Measurements from ENCODE around the gene ATP23. TPM values are rescaled to one million over a fixed set of nuclear protein-coding genes. Genes with fewer than 3 reads are reported as not detected.

Gene ATP23, protein sequence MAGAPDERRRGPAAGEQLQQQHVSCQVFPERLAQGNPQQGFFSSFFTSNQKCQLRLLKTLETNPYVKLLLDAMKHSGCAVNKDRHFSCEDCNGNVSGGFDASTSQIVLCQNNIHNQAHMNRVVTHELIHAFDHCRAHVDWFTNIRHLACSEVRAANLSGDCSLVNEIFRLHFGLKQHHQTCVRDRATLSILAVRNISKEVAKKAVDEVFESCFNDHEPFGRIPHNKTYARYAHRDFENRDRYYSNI
- total RNA-seq: 5.4 TPM
- long read RNA-seq, transcript ATP23-201 (6 exons, 1,245 nt): major isoform, 5 of 7 reads
- long read RNA-seq, partial matches to known transcripts: 0 of 7 reads
- long read RNA-seq, other reads (novel, unspliced or antisense): 2 of 7 reads

GRCh38 chr12:57941165-57941894 is at the start of gene ATP23:
ATP23 (plus strand) TSS chr12:57941567; CDS start chr12:57941702, 135 bp downstream.
- Histone ChIP-seq H3K36me3 (no peaks in the 10 kb centered on the region), H3K4me1 (peaks cover 23% of the 10 kb centered on the region), H3K4me3 (peak within 1 kb of the TSS; percentile 74), H3K27me3 (ENCODE audit: low read depth) (no peaks in the 10 kb centered on the region), H3K27ac (peak within 1 kb of the TSS; percentile 92), H3K9me3 (no peaks in the 10 kb centered on the region)
- peak; percentile 95 for DNase-seq
- no peak for TF ChIP-seq CTCF (IDR thresholded peaks at IDR 0.05)
- ATAC-seq: peak; percentile 96 to 97
- intact Hi-C loops (cut with DNase I): no loop called here

- Histone ChIP-seq H3K36me3 (no peaks in the 10 kb centered on the region), H3K9me3 (no peaks in the 10 kb centered on the region), H3K4me3 (no peak overlapping the region), H3K27ac (peak overlapping the region; percentile 98), H3K27me3 (ENCODE audit: low read depth) (no peaks in the 10 kb centered on the region), H3K4me1 (peaks cover 98% of the 10 kb centered on the region)
- no peak for ATAC-seq
- DNase-seq: no peak
- TF ChIP-seq CTCF (IDR thresholded peaks at IDR 0.05): no peak
- intact Hi-C loops (cut with DNase I): loop anchor here (10.0 kb wide), 1 partner anchor 58 kb away; no protein-coding TSS in a partner anchor
Measured at GRCh38 chr12:57892232-57892972, 49.0 kb upstream of the ATP23 start.

GRCh38 chr12:57893431-57894353 is 47.7 kb upstream of the ATP23 start:
- H3K27me3 ChIP-seq (ENCODE audit: low read depth): no peaks in the 10 kb centered on the region
- H3K27ac ChIP-seq: peak overlapping the region; percentile 98
- TF ChIP-seq CTCF (IDR thresholded peaks at IDR 0.05): no peak
- H3K36me3 ChIP-seq: no peaks in the 10 kb centered on the region
- H3K9me3 ChIP-seq: no peaks in the 10 kb centered on the region
- ATAC-seq: peak; percentile 70 to 81
- DNase-seq: peak; percentile 88
- intact Hi-C loops (cut with DNase I): loop anchor here (10.0 kb wide), 1 partner anchor 59 kb away; no protein-coding TSS in a partner anchor
- peaks cover 99% of the 10 kb centered on the region for H3K4me1 ChIP-seq
- H3K4me3 ChIP-seq: peak overlapping the region; percentile 28

DNA sequence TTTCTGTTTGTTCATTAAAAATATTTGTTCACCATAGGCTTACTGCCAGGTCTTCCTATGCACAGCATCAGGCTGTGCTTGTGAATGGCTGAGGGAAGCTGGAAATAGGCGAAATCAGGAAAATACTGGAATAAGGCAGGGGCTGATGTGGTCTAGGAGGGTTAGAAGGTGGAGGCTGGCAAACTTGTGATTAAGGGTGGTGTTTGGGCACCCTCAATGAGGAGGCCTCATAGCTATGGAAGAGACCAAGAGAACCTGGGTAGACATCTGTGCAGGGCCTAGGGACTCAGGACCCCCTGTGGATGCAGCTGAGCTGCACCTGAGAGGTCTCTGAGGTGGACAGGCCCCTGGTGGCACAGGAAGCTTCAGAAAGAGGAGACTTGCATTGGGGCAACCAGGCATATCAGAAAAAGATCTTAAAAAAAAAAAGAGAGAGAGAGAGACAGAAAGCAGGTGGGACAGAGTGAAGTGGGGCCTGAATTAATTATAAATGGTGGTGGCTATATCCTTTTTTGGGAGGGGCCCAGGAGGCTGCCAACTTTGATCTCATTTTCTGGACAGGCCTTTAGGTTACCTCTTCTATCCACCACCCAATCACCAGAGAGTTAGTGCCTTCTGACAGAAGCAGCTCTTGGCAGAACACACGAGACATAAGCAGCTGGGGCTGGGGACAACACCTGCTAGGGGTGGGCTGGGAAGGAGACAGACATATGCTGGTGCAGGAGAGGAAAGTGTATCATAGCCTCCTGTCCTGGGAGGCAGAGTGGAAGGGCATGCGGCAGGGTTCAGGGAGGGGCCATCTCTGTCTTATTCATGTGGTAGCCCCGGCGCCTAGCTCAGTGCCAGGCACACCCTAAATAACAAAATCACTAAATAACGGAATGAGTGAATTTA is 46.7 kb upstream of the ATP23 start:
- Histone ChIP-seq H3K36me3 (no peaks in the 10 kb centered on the region), H3K4me1 (peaks cover 98% of the 10 kb centered on the region), H3K27me3 (ENCODE audit: low read depth) (no peaks in the 10 kb centered on the region), H3K27ac (peak overlapping the region; percentile 98), H3K4me3 (peak overlapping the region; percentile 28), H3K9me3 (no peaks in the 10 kb centered on the region)
- no peak for DNase-seq
- TF ChIP-seq CTCF (IDR thresholded peaks at IDR 0.05): no peak
- intact Hi-C loops (cut with DNase I): loop anchor here (10.0 kb wide), 1 partner anchor 60 kb away; no protein-coding TSS in a partner anchor
- ATAC-seq: no peak
